DOHH2 (cell line): ENCODE measurements around the gene VEGFB.

Experiments used
- H3F3A ChIP-seq: fragments of 200-600 bp; sonication (generic), shearing (Covaris generic); 2 replicates; pipeline ENCODE4 v1.6.0; 2016; ENCODE audit warnings: antibody characterized with exemption, mild to moderate bottlenecking; ENCODE audit not compliant: control insufficient read depth, insufficient read depth
- H3K27ac ChIP-seq: fragments of 200-600 bp; sonication (generic); 2 replicates; pipeline ENCODE4 v1.5.1; 2014; ENCODE audit warnings: low read depth, mild to moderate bottlenecking, low read length, moderate library complexity
- H3K27me3 ChIP-seq: fragments of 200-600 bp; sonication (generic); 2 replicates; pipeline ENCODE4 v1.6.1; 2014; ENCODE audit warnings: mild to moderate bottlenecking, low read length, mixed read lengths; ENCODE audit not compliant: control insufficient read depth
- H3K36me3 ChIP-seq: fragments of 200-600 bp; sonication (generic); 2 replicates; pipeline ENCODE4 v1.6.1; 2014; ENCODE audit warnings: mild to moderate bottlenecking, low read length, moderate library complexity, mixed read lengths; ENCODE audit not compliant: control insufficient read depth
- H3K4me1 ChIP-seq: fragments of 200-600 bp; sonication (generic); 2 replicates; pipeline ENCODE4 v1.6.1; 2014; ENCODE audit warnings: mild to moderate bottlenecking, low read length, mixed read lengths; ENCODE audit not compliant: control insufficient read depth
- H3K4me2 ChIP-seq: fragments of 200-600 bp; sonication (generic); 2 replicates; pipeline ENCODE4 v1.6.0; 2014; ENCODE audit warnings: mild to moderate bottlenecking, low read length, moderate library complexity
- H3K4me3 ChIP-seq: fragments of 200-600 bp; sonication (generic); 2 replicates; pipeline ENCODE4 v1.5.1; 2014; ENCODE audit warnings: mild to moderate bottlenecking, low read length, mixed read lengths
- H3K79me2 ChIP-seq: fragments of 200-600 bp; sonication (generic); 2 replicates; pipeline ENCODE4 v1.6.1; 2014; ENCODE audit warnings: mild to moderate bottlenecking, low read length, mixed read lengths; ENCODE audit not compliant: control insufficient read depth
- H3K9me2 ChIP-seq: fragments of 200-600 bp; sonication (generic); replicated peaks from 2 replicates; pipeline ENCODE4 v1.6.1; 2014; ENCODE audit warnings: mild to moderate bottlenecking, low read length, mixed read lengths; ENCODE audit not compliant: control insufficient read depth
- H3K9me3 ChIP-seq: fragments of 200-600 bp; sonication (generic); 2 replicates; pipeline ENCODE4 v1.6.1; 2014; ENCODE audit warnings: antibody characterized with exemption, low read length, mixed read lengths; ENCODE audit not compliant: control insufficient read depth, insufficient read depth
- H4K20me1 ChIP-seq: fragments of 200-600 bp; sonication (generic); 2 replicates; pipeline ENCODE4 v1.6.0; 2014; ENCODE audit warnings: low read depth, mild to moderate bottlenecking, antibody characterized with exemption, low read length, moderate library complexity; ENCODE audit not compliant: control insufficient read depth, insufficient read depth
- EZH2phosphoT487 ChIP-seq: fragments of 200-600 bp; sonication (generic); IDR thresholded peaks from 2 replicates; pipeline ENCODE4 v1.6.1; 2017; ENCODE audit warnings: borderline replicate concordance, mild to moderate bottlenecking, antibody characterized with exemption, low read length, moderate library complexity, mixed read lengths
- TF ChIP-seq, protein P1 (sequence below): fragments of 200-600 bp; sonication (generic); IDR thresholded peaks from one replicate; pipeline ENCODE4 v1.5.1; 2014; ENCODE audit warnings: antibody characterized with exemption, mild to moderate bottlenecking, low read depth, low read length; ENCODE audit not compliant: poor library complexity, severe bottlenecking

VEGFB gene

DNA sequence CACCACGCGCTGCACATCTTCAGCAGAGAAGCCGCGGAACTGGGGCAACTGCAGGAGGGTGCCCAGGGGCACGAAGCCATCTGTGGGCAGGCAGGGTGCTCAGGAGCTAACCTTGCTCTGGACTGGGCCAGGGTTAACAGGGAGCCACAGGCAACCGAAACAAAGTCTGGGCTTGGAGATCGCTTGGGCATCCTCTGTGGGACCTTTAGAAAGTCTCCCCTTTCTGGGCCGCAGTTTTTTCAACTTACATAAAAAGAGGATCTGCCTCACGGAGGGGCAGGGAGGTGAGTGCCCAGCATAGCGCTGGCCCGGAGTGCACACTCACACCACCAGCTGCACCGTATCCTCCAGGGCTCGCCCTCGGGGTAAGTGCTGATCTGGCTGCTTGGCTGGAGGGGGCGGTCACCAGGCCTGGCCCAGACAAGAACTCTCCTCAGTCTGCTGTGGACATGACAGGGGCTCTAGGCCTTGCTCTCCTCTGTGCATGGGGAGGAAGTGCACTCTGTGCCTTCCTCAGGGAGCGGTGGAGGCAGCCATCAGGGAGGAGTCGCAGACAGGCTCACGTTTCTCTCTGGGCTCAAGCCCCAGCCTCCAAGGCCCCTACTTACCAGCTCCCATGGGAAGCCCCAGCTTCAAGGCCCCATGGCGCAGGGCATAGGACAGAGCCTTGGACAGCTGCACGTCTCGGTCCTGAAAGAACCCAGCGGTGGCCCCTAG lies 9.3 kb upstream of the VEGFB start:
- H3K27me3 ChIP-seq = no peaks in the 10 kb centered on the region
- peaks cover 59% of the 10 kb centered on the region for H3K4me1 ChIP-seq
- peak overlapping the region; percentile 85 for H3K4me3 ChIP-seq
- no peaks in the 10 kb centered on the region for H3K9me2 ChIP-seq
- peaks cover 34% of the 10 kb centered on the region for H3K79me2 ChIP-seq
- no peaks in the 10 kb centered on the region for H3K9me3 ChIP-seq
- TF ChIP-seq EZH2phosphoT487 = no peak
- TF ChIP-seq, protein P1, sequence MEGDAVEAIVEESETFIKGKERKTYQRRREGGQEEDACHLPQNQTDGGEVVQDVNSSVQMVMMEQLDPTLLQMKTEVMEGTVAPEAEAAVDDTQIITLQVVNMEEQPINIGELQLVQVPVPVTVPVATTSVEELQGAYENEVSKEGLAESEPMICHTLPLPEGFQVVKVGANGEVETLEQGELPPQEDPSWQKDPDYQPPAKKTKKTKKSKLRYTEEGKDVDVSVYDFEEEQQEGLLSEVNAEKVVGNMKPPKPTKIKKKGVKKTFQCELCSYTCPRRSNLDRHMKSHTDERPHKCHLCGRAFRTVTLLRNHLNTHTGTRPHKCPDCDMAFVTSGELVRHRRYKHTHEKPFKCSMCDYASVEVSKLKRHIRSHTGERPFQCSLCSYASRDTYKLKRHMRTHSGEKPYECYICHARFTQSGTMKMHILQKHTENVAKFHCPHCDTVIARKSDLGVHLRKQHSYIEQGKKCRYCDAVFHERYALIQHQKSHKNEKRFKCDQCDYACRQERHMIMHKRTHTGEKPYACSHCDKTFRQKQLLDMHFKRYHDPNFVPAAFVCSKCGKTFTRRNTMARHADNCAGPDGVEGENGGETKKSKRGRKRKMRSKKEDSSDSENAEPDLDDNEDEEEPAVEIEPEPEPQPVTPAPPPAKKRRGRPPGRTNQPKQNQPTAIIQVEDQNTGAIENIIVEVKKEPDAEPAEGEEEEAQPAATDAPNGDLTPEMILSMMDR = no peak
- peaks cover 52% of the 10 kb centered on the region for H3K36me3 ChIP-seq
- no peaks in the 10 kb centered on the region for H4K20me1 ChIP-seq
- peak overlapping the region; percentile 82 for H3K27ac ChIP-seq
- H3K4me2 ChIP-seq = peak overlapping the region; percentile 99
- peaks cover 21% of the 10 kb centered on the region for H3F3A ChIP-seq

DNA sequence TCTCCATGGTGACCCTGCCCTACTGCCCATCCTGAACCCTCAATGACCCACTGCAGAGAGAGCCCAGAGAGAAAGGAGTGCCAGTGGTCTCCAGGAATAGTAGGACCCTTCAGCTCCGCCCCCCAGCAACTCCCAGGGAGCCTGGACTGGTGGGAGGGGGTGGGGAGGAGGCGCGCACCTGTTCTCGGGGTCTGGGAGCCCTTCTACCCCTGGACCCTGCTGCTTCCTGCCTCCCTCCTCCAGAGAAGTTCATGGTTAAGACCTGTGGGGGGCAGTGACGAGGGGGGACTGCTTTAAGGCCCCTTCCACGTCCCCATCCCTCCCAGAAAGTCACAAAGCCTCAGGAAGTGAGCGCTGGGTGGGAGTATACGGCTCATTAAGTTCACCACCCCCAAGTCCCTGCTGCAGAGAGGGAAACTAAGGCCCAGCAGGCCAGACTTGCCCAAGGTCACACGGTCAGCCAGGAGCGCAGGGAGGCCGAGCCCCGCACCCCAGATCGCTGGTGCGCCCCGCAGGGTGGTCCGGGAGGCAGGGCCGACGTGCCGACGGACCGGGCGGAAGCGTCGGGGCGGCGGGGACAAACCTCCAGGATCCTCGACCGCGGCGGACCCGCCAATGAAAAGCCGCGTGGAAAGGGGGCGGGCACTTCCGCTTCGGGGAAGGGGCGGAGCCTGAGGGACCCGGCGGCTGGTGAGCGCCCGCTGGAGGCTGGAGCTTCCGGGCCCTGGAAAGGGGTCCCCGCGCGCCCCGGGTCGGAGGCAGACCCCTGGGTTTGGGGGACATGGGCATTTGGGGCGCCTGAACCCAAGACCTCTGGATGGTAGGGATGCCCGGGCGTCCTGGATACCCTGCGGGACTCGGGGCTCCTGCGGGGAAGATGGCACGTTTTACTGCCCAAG lies 8.5 kb upstream of the VEGFB start, which contains the start of the genes NUDT22 and TRPT1:
Gene NUDT22 (plus strand): TSS at position 667 of the 899 bp plus-strand sequence. CDS start 379 bp downstream, outside the sequence.
Gene TRPT1 (minus strand): TSS at position 579 of the 899 bp plus-strand sequence. CDS start 326 bp downstream, at position 253.
- no peak for TF ChIP-seq EZH2phosphoT487
- TF ChIP-seq, protein P1 = peak; percentile 68
- Histone ChIP-seq H3K27me3 (no peaks in the 10 kb centered on the region), H3K79me2 (peaks cover 36% of the 10 kb centered on the region), H3K9me3 (no peaks in the 10 kb centered on the region), H3K4me3 (peak within 1 kb of the TSS; percentile 85), H4K20me1 (no peaks in the 10 kb centered on the region), H3F3A (peaks cover 22% of the 10 kb centered on the region), H3K4me2 (peak within 1 kb of the TSS; percentile 99), H3K4me1 (peaks cover 61% of the 10 kb centered on the region), H3K9me2 (no peaks in the 10 kb centered on the region), H3K36me3 (peaks cover 44% of the 10 kb centered on the region), H3K27ac (peak within 1 kb of the TSS; percentile 82)

DNA sequence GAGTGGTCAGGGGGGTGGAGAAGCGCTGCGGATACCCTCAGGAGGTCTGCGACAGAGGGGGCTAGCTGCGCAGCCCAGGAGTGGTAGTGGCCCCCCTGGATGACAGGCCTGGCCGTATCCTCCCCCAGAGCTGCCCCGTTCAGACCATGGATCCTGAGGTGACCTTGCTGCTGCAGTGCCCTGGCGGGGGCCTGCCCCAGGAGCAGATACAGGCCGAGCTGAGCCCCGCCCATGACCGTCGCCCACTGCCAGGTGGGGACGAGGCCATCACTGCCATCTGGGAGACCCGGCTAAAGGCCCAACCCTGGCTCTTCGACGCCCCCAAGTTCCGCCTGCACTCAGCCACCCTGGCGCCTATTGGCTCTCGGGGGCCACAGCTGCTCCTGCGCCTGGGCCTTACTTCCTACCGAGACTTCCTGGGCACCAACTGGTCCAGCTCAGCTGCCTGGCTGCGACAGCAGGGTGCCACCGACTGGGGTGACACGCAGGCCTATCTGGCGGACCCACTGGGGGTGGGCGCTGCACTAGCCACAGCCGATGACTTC lies 7.8 kb upstream of the VEGFB start:
- peaks cover 23% of the 10 kb centered on the region for H3F3A ChIP-seq
- peaks cover 64% of the 10 kb centered on the region for H3K4me1 ChIP-seq
- peaks cover 41% of the 10 kb centered on the region for H3K79me2 ChIP-seq
- TF ChIP-seq, protein P1 = no peak
- TF ChIP-seq EZH2phosphoT487 = no peak
- no peaks in the 10 kb centered on the region for H3K27me3 ChIP-seq
- H3K27ac ChIP-seq = peak overlapping the region; percentile 82
- H3K9me3 ChIP-seq = no peaks in the 10 kb centered on the region
- no peaks in the 10 kb centered on the region for H3K9me2 ChIP-seq
- peaks cover 39% of the 10 kb centered on the region for H3K36me3 ChIP-seq
- no peaks in the 10 kb centered on the region for H4K20me1 ChIP-seq
- peak overlapping the region; percentile 85 for H3K4me3 ChIP-seq
- peak overlapping the region; percentile 99 for H3K4me2 ChIP-seq
